NCI-H2196 treated with DMSO at 0.1 percent for 48 hours (cell line): Measurements from ENCODE around the gene LRP1B.

Source experiments
- DNase-seq: peaks from one replicate; lab custom pipeline; 2025; ENCODE audit not compliant: unreplicated experiment; lab: John Stamatoyannopoulos, UW

Gene LRP1B

GRCh38 chr2:141380008-141380979 is 750.5 kb downstream of the LRP1B start:
- no peak for DNase-seq

DNA sequence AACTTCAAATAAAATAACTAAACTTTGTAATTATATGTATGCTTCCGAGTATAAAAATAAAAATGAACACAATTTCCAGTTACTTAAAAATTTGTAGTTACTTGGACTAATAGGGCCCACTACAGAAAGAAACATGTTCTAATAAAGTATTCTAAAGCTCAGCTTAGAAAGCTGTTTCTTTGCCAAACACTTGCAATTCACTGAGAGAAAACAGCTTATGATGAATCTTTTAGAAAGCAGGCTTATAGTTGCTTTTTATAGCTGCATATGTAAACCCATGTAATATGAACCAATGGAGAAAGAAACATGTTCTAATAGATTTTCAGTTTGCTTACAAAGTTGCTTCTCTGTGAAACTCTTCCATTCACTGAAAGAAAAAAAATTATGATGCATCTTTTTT is 766.0 kb downstream of the LRP1B start:
- DNase-seq: no peak

GRCh38 chr2:141362311-141362710 is 768.5 kb downstream of the LRP1B start:
- no peak for DNase-seq

DNA sequence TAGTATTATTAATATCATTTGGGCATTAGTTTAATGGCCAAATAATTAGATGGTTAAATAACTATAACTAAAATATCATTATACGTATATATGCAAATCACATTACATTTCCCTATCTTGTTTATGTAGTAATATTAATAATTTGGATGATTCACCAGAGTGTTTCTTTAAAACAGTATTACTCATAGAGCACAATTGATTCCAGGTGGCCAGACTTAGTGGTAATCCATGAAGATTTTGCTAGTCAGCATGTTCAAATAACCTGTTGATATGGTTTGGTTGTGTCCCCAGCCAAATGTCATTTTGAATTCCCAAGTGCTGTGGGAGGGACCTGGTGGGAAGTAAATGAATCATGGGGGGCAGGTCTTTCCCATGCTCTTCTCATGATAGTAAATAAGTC is 782.3 kb downstream of the LRP1B start:
- DNase-seq: no peak

GRCh38 chr2:141341444-141341843 is 789.4 kb downstream of the LRP1B start:
- no peak for DNase-seq

DNA sequence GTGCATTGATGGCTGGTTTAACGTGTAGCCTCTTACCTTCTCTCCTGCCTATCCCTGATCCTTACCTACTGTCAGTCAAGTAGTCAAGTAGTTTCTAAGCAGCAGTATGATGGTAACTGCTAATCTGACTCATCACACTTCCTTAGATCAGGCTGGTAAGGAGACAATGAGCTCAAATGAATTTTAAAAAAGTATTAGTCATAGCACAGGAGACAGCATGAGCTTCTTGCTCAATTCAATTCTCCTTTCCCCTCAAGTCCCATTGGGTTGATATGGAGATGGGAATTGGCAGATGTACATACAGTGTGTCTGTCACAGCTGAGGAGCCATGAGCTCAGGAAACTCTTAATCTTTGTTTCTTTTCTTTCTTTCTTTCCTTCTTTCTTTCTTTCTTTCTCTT is 799.7 kb downstream of the LRP1B start:
- DNase-seq: no peak

DNA sequence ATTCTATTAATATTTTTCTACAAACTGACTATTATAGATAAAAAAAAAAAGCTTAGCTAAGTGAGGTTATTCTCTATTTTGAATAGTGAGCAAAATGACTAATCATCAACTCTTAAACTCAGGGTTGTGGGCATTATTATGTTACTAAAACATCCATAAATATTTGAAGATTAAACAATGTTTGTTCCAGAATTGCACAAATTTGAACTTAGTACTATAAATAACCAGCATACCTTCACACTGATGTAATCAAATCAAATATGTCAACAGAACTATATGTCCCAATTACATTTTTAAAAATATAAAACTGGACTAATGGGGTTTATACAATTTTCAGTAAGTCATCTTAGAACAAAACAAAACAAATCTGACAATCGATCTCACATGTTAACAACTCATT is 800.9 kb downstream of the LRP1B start:
- no peak for DNase-seq

DNA sequence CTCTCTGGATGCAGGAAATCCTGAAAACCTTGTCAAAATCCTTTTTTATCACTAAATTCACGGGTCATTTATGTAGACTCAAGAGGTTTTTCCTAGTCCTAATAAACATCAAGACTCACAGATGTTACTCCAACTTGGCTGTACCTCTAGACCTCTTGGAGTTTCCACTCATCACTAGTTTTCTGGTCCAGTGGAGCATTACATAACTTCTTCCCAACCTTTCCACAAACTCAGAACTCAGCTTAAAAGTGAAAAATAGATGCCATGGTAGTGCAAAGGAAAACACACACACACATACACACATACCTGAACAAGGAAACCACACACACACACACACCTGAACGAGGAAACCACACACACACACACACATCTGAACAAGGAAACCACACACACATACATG is 807.2 kb downstream of the LRP1B start:
- DNase-seq: no peak

DNA sequence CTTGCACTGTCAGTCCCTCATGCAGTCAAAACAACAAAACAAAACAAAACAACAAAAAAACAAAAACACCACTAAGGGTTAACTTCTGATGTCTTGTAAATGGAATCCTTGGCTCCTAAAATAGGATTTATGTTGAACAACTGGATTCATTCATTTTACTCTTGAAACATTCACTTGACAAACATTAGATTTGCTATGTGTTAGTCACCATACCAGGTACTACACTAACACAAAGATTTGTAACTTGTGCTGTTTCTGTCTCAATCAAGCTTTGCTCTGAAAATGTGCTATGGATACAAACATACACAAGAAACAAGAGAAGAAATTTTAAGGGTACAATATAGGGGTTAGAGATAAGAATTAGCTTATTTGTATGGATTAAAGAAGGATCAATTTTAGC is 812.8 kb downstream of the LRP1B start:
- no peak for DNase-seq

GRCh38 chr2:141316606-141317005 is 814.2 kb downstream of the LRP1B start:
- no peak for DNase-seq

DNA sequence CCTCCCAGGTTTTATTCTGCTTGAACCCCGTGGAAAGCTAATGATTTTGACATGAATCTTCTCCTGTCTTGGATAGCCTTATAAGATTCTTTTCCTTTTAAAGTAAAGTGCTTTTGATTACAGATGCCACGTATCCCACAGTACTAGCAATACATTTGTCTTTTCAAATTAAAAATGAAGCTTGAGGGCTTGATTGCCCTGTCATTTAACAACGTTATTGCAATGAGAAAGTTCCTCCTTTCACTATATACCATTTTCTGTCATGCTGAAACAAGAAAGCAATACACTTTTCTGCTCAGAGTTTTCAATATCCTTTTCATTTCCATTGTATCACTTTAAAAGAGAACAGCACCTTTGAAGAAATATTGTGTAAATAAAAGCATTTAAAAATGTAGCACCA is 814.7 kb downstream of the LRP1B start:
- DNase-seq: no peak

GRCh38 chr2:141313972-141314371 is 816.8 kb downstream of the LRP1B start:
- no peak for DNase-seq

- no peak for DNase-seq
These were observed 819.4 kb downstream of the LRP1B start for GRCh38 chr2:141311430-141311829.

DNA sequence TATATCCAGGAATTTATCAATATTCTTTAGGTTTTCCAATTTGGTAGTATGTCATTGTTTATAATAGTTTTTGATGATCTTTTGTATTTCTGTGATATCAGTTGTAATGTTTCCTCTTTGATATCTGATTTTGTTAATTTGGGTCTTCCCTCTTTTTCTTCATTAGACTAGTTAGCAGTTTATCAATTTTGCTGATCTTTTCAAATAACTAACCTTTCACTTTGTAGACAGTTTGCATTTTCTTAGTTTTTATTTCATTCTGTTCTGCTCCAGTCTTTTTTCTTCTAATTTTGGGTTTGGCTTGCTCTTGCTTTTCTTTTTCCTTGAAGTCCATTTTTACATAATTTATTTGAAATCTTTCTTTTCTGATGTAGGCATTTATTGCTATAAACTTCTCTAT is 824.4 kb downstream of the LRP1B start:
- DNase-seq: no peak

DNA sequence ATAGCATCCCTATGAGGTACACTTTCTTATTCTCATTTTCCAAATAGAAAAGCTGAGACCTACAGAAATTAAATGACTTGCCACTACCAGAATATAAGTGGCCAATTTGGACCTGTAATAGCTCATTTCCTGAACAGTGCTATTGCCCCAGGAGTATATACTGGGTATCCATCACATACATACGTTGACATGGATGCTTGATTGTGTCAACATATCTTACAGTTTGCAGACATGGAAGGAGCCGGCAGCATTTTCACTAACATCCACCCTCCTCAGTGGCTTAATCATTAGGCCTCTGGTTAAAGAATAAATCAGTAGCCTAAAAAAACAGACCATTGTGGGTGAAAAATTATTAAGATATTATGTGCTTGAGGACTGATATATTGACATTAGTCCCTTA is 829.3 kb downstream of the LRP1B start:
- no peak for DNase-seq

GRCh38 chr2:141280037-141280436 is 850.8 kb downstream of the LRP1B start:
- DNase-seq: no peak

GRCh38 chr2:141271346-141271745 is 859.5 kb downstream of the LRP1B start:
- no peak for DNase-seq

- DNase-seq: no peak
These were observed 866.0 kb downstream of the LRP1B start for GRCh38 chr2:141264848-141265247.

- DNase-seq: no peak
These were observed 869.9 kb downstream of the LRP1B start for GRCh38 chr2:141260911-141261310.

GRCh38 chr2:141259683-141260082 is 871.1 kb downstream of the LRP1B start:
- no peak for DNase-seq

DNA sequence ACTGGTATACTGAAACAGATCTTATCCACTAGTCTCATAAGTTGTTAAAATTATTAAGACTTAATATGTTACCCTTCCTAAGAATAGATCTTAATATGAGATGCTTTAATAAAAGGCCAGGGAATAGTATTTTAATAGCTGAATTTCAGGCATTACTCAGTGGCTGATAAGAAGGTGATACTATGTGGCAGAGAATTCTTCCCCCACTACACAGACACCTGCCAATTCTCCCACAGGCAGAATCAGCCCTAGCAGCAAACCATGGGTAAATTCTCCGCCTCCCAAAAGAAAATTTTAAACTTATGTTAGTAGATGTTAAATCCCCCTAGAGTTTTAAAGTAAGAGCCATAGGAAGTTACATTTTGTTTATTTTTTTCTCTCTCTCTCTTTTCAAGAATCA is 888.8 kb downstream of the LRP1B start:
- no peak for DNase-seq

- no peak for DNase-seq
These were observed 904.3 kb downstream of the LRP1B start for GRCh38 chr2:141226560-141226959.

GRCh38 chr2:141207036-141207385 is 923.8 kb downstream of the LRP1B start:
- DNase-seq: no peak
